Tibial nerve (tissue), 4 donors: ENCODE measurements around the gene MRTFB. TPM values are rescaled to one million over a fixed set of nuclear protein-coding genes. Genes with fewer than 3 reads are reported as not detected.
A peak's percentile ranks its signal among the peaks of the same experiment; 100 is the strongest.

Experiments
- DNase-seq, 2 donors: peaks; one replicate each; pipeline ENCODE4 v3.0.0-alpha.2; 2019; ENCODE audit warnings: low spot score in 2 of 2
- H3K27ac ChIP-seq, 4 donors: fragments of 200-600 bp; sonication (generic) in 3 of 4; one replicate each; pipeline ENCODE4 v1.5.1; 2017 to 2019; ENCODE audit warnings: mild to moderate bottlenecking in 1 of 4
- H3K27me3 ChIP-seq, 2 donors: fragments of 200-600 bp; sonication (generic) in 1 of 2; one replicate each; pipeline versions ENCODE4 v1.5.1 to v1.6.0; 2017 to 2019
- H3K36me3 ChIP-seq, 3 donors: fragments of 200-600 bp; sonication (generic); one replicate each; pipeline ENCODE4 v1.5.1; 2018 to 2019
- H3K4me1 ChIP-seq, 4 donors: fragments of 200-600 bp; sonication (generic) in 3 of 4; one replicate each; pipeline ENCODE4 v1.5.1; 2017 to 2019
- H3K4me3 ChIP-seq, 4 donors: fragments of 200-600 bp; sonication (generic) in 3 of 4; one replicate each; pipeline ENCODE4 v1.5.1; 2017 to 2019; ENCODE audit warnings: mild to moderate bottlenecking in 1 of 4, moderate library complexity in 1 of 4
- H3K9me3 ChIP-seq, 4 donors: fragments of 200-600 bp; sonication (generic) in 3 of 4; one replicate each; pipeline ENCODE4 v1.5.1; 2017 to 2019
- CTCF ChIP-seq, 5 experiments: fragments of 200-600 bp in 3 of 5; fragments of 450-650 bp in 2 of 5; sonication (generic) in 3 of 5; IDR thresholded peaks; one replicate each; pipeline ENCODE4 v1.5.1; 2016 to 2019; ENCODE audit warnings: antibody characterized with exemption in 5 of 5, mild to moderate bottlenecking in 3 of 5, moderate library complexity in 2 of 5
- EP300 ChIP-seq, 2 donors: sonication (generic); formaldehyde crosslinking; IDR thresholded peaks; one replicate each; pipeline ENCODE4 v1.6.1; 2017; ENCODE audit warnings: antibody characterized with exemption in 2 of 2, mild to moderate bottlenecking in 1 of 2
- POLR2A ChIP-seq, 2 donors: fragments of 450-650 bp; IDR thresholded peaks; one replicate each; pipeline ENCODE4 v1.6.1; 2017; ENCODE audit warnings: antibody characterized with exemption in 2 of 2, mild to moderate bottlenecking in 2 of 2, moderate library complexity in 2 of 2
- WGBS, 2 donors: methylation state at CpG; one replicate each; pipeline ENCODE4 v1.1.5; 2018; 5-methylcytosine and 5-hydroxymethylcytosine counted together
- total RNA-seq, 4 donors: library from RNA; depleted of rRNA; stranded (reverse); fragments of >200 nt; gene quantifications; one replicate each; pipeline ENCODE4 v1.1.0, GENCODE V29; 2016

The MRTFB gene
- total RNA-seq, 4 donors from 2014 or later: 35.6 to 76.9 (median 61.8) TPM

GRCh38 chr16:14289692-14290340 is 218.7 kb downstream of the MRTFB start:
- 53 to 55% methylated on average over 9 of the region's 9 CpGs for WGBS, 2 donors
- TF ChIP-seq CTCF (IDR thresholded peaks at IDR 0.05): no peak
- no peak for TF ChIP-seq EP300 (IDR thresholded peaks at IDR 0.05)
- TF ChIP-seq POLR2A (IDR thresholded peaks at IDR 0.05): no peak
- DNase-seq: no peak

GRCh38 chr16:14291286-14291685 is 220.2 kb downstream of the MRTFB start:
- no peaks in the 10 kb centered on the region for H3K36me3 ChIP-seq
- no peak overlapping the region for H3K4me3 ChIP-seq
- no peaks in the 10 kb centered on the region for H3K27me3 ChIP-seq
- no peak for TF ChIP-seq CTCF (IDR thresholded peaks at IDR 0.05)
- no peak for TF ChIP-seq EP300 (IDR thresholded peaks at IDR 0.05)
- TF ChIP-seq POLR2A (IDR thresholded peaks at IDR 0.05): no peak
- no peak for DNase-seq
- H3K27ac ChIP-seq: peak overlapping the region in 2 of 4 donors; percentile 10 to 25
- H3K4me1 ChIP-seq: peaks cover 0 to 20% (median 3%) of the 10 kb centered on the region in 4 donors
- peaks cover 0 to 15% (median 0%) of the 10 kb centered on the region in 4 donors for H3K9me3 ChIP-seq
- 72 to 78% methylated on average over 8 of the region's 8 CpGs for WGBS, 2 donors

More at GRCh38 chr16:14289692-14290340, 218.7 kb downstream of the MRTFB start:
- no peaks in the 10 kb centered on the region for H3K27me3 ChIP-seq
- no peaks in the 10 kb centered on the region for H3K36me3 ChIP-seq
- peaks cover 0 to 15% (median 0%) of the 10 kb centered on the region in 4 donors for H3K9me3 ChIP-seq
- H3K4me1 ChIP-seq: peaks cover 0 to 27% (median 3%) of the 10 kb centered on the region in 4 donors
- no peak overlapping the region for H3K4me3 ChIP-seq
- no peak overlapping the region for H3K27ac ChIP-seq

- TF ChIP-seq CTCF (IDR thresholded peaks at IDR 0.05) (no peak), EP300 (IDR thresholded peaks at IDR 0.05) (peak in 1 of 2 donors; percentile 43), POLR2A (IDR thresholded peaks at IDR 0.05) (no peak)
- 67 to 71% methylated on average over 10 of the region's 10 CpGs for WGBS, 2 donors
- peaks cover 0 to 15% (median 0%) of the 10 kb centered on the region in 4 donors for H3K9me3 ChIP-seq
- H3K36me3 ChIP-seq: no peaks in the 10 kb centered on the region
- peak overlapping the region in 2 of 4 donors; percentile 10 to 25 for H3K27ac ChIP-seq
- DNase-seq: no peak
- H3K4me3 ChIP-seq: no peak overlapping the region
- no peaks in the 10 kb centered on the region for H3K27me3 ChIP-seq
- peaks cover 0 to 14% (median 0%) of the 10 kb centered on the region in 4 donors for H3K4me1 ChIP-seq
Measured at GRCh38 chr16:14292051-14292825, 221.1 kb downstream of the MRTFB start.

GRCh38 chr16:14296663-14297062 is 225.5 kb downstream of the MRTFB start:
- TF ChIP-seq EP300 (IDR thresholded peaks at IDR 0.05) (no peak), CTCF (IDR thresholded peaks at IDR 0.05) (no peak), POLR2A (IDR thresholded peaks at IDR 0.05) (no peak)
- H3K36me3 ChIP-seq: no peaks in the 10 kb centered on the region
- H3K27ac ChIP-seq: no peak overlapping the region
- 92 to 94% methylated on average over 3 of the region's 3 CpGs for WGBS, 2 donors
- H3K27me3 ChIP-seq: no peaks in the 10 kb centered on the region
- H3K4me1 ChIP-seq: peaks cover 0 to 14% (median 7%) of the 10 kb centered on the region in 4 donors
- H3K4me3 ChIP-seq: no peak overlapping the region
- no peak for DNase-seq
- no peaks in the 10 kb centered on the region for H3K9me3 ChIP-seq
